ENCODE data around the gene ATP10D.
"Not testable (repeated sequence)": the region's sequence is repeated elsewhere in the genome, so short reads cannot be mapped to it uniquely, and the experiment has no call there.

DNA sequence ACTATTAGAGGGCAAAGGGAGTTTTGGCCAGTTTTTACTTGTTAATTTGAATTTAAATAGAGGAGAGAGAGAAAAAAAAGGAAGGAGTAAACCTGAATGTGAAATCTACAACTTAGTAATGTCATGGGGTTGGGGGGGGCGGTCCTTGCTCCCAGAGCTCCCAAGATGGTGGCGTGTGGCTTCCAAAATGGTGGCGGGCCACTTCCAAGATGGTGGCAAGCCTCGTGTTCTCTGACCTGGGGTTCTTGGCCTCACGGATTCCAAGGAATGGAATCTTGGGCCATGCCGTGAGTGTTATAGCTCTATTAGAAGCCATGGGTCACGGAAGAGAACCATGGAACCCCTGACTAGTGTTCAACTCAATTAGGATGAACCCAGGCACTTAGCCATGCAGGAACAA lies 65.3 kb downstream of the ATP10D start:
- TF ChIP-seq, protein P1, sequence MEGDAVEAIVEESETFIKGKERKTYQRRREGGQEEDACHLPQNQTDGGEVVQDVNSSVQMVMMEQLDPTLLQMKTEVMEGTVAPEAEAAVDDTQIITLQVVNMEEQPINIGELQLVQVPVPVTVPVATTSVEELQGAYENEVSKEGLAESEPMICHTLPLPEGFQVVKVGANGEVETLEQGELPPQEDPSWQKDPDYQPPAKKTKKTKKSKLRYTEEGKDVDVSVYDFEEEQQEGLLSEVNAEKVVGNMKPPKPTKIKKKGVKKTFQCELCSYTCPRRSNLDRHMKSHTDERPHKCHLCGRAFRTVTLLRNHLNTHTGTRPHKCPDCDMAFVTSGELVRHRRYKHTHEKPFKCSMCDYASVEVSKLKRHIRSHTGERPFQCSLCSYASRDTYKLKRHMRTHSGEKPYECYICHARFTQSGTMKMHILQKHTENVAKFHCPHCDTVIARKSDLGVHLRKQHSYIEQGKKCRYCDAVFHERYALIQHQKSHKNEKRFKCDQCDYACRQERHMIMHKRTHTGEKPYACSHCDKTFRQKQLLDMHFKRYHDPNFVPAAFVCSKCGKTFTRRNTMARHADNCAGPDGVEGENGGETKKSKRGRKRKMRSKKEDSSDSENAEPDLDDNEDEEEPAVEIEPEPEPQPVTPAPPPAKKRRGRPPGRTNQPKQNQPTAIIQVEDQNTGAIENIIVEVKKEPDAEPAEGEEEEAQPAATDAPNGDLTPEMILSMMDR (IDR thresholded peaks at IDR 0.05): not testable (repeated sequence)
- not testable (repeated sequence) for TF ChIP-seq EZH2 (IDR thresholded peaks at IDR 0.05; ENCODE audit: borderline replicate concordance, insufficient read depth, low read depth, low read length, poor library complexity, severe bottlenecking)
